HL-60 (cell line): Measurements from ENCODE around the gene ERC2.

Source experiments
- CTCF ChIP-seq: IDR thresholded peaks from one replicate; pipeline ENCODE4 v1.5.1; 2011; ENCODE audit warnings: low read length, control low read depth, inconsistent platforms; ENCODE audit not compliant: insufficient read depth
- GABPA ChIP-seq: IDR thresholded peaks from 2 replicates; pipeline ENCODE4 v1.6.1; 2012; ENCODE audit warnings: low read depth

GRCh38 chr3:56053727-56054126 lies 414.5 kb downstream of the ERC2 start:
- TF ChIP-seq CTCF (no peak), GABPA (no peak)
